ENCODE results near the gene DPP6.
"Not testable (repeated sequence)": the region's sequence is repeated elsewhere in the genome, so short reads cannot be mapped to it uniquely, and the experiment has no call there.

DPP6 gene

GRCh38 chr7:154151306-154151705, 99.1 kb downstream of the DPP6 start:
- not testable (repeated sequence) for DNase-seq

DNA sequence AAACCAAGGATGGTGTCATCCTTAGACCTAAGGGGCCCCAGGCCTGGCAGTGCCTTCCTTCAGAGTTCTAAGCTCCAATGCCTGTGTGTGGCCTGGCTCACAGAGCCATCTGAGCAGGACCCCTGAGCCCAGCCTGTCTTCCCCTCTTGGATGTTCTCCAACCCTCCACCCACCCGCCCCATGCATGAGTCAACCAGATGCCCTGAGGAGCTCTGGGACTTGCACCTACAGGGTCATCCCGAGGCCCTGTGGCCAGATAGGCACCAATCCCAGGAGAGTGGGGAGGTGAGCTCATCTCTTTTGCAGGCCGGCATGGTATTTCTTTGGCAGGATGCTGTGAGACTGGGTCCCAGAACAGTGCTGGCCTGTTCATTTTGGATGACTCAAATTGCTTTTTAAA, 103.7 kb downstream of the DPP6 start:
- DNase-seq = not testable (repeated sequence)

DNA sequence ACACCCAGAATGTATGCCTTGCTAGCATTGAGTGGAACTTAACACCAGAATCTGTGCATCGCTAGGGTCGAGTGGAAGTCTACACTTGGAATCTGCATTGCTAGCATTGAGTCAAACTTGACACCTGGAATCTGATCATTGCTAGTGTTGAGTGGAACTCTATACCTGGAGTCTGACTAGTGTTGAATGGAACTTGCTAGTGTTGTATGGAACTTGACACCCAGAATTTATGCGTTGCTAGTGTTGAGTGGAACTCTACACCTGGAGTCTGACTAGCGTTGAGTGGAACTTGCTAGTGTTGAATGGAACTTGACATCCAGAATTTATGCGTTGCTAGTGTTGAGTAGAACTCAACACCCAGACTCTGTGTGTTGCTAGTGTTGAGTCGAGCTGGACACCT, 110.7 kb downstream of the DPP6 start:
- DNase-seq = not testable (repeated sequence)

- not testable (repeated sequence) for DNase-seq
Observed at GRCh38 chr7:154163642-154164041, 111.4 kb downstream of the DPP6 start.

DNA sequence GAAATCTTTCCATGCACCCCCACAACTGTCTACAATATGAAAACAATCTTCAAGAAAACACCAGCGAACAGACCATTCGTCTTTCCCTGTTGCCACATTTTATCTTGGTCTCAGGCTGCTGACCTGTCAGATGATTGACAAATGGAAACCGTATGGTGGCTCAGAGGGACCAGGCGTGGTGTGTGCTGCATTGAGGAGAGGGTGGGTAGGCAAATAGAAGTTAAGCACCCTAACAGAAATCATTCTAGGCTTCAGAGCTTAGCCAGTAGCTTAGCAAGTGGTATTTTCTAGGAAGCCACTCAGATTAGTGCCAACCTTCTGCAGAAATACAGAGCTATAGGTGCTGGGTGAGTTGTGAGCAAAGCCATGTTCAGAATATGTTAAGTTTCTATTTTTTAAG, 114.9 kb downstream of the DPP6 start:
- DNase-seq = no peak

DNA sequence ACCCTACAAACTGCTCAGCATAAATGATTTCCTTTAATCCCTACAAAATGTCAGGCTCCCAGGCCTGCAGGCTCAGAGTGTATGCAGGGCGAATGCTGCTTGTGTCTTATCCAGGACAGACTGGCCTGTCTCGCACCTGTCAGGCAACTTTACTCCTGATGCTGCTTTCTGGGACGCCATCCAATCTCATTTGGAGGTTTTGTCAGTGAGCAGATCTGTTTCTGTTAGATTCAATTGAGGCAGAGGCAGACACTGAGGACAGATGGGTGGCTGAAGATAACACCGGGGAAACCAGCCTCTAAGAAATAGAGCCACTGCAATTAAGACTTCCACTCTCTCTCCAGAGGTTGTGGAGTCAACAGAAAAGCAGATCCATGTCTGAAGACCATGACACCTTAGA, 115.6 kb downstream of the DPP6 start:
- DNase-seq = no peak

DNA sequence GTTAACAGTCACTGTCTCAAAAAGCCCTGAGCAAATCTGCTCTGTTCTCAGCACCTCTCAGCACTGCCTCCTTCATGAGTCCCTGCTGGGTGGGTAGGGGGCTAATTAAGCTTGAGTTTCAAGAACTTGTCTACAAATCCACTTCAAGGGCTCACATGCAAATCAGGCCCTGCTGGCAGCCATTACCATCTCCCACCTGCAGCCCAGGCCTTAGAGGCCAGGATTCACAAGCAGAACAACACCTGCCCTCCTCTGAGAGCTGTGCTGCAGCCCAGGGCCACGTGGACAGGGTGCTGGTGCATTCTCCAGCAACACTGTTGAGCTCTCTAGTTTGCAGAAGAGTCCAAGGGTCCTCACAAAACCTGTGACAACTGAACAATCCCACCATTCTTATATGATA, 119.2 kb downstream of the DPP6 start:
- no peak for DNase-seq

DNA sequence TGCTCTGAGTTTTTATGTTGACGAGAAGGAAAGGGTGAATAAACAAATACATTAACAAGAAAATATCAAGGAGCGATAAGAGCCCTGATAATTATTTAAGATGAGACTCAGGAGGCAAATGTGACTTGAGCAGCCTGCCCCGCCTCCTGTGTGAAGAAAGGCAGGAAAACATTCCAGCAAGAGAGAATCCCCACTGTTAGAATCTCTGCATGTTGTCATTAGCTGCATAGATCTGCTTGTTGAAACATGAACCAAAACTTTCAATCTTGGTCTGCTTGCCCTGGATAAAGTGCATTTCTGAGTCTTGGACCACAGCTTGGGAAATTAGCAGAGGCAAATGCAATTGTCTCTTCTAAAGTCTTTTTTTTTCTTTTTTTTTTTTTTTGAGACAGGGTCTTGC, 120.0 kb downstream of the DPP6 start:
- no peak for DNase-seq

- no peak for DNase-seq
Observed at GRCh38 chr7:154177584-154177983, 125.4 kb downstream of the DPP6 start.

GRCh38 chr7:154178895-154179294, 126.7 kb downstream of the DPP6 start:
- no peak for DNase-seq

GRCh38 chr7:154183482-154183881, 131.3 kb downstream of the DPP6 start:
- no peak for DNase-seq

GRCh38 chr7:154183946-154184345, 131.7 kb downstream of the DPP6 start:
- no peak for DNase-seq

GRCh38 chr7:154186811-154187210, 134.6 kb downstream of the DPP6 start:
- no peak for DNase-seq

GRCh38 chr7:154188330-154188729, 136.1 kb downstream of the DPP6 start:
- no peak for DNase-seq

GRCh38 chr7:154195266-154195665, 143.1 kb downstream of the DPP6 start:
- no peak for DNase-seq

GRCh38 chr7:154198481-154198880, 146.3 kb downstream of the DPP6 start:
- no peak for DNase-seq

DNA sequence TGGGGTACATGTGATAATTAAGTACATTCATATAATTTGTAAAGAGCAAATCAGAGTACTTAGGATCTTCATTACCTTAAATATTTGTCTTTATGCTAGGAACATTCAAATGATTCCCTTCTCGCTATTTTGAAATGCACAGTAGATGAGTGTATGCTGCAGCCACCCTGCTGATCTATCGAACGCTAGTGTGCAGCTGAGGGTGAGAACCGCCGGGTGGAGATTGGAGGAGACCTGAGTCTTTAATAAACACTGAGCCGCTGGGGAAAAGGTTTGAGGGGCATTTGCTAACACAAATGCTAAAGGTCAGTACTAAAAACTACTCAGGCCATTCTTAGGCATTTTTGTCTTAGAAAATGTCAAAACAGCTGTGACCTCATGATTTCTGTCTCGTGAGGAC, 148.0 kb downstream of the DPP6 start:
- no peak for DNase-seq

DNA sequence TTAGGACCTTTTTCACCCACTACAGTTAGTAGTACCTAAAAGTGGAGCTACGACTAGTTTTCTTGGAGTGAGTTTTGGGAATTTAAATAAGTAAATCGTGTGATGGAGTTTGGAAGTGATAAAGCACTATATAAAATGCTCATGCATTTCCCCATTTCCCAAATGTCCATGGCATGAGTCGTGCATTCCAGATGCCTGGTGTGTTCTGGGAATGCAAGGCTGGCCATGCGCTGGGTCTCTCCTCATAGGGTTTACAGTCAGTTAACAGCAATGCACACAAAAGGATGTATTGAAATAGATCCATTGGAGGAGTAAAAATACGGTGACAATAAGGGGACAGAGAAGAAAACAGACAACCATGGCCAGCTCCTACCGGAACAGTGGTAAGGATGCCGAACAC, 149.8 kb downstream of the DPP6 start:
- DNase-seq = no peak

DNA sequence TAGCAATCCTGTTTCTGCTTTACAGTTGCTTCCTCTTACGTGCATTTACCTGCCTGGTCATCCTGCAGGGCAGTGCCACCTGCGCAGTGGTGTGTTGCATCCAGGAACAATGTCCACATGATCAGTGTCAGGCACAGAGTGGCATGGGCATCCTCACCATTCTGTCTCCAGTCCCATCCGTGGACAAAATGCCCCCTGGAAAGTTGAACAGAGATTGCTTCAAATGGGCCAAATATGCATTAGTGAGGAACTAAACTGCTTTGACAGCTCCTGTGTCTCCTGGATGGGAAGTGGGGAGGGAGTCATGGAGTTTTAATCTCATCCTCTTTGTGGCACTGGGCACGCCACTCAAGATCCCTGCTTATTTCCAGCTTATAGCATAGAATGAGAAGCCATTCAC, 151.8 kb downstream of the DPP6 start:
- DNase-seq = no peak

DNA sequence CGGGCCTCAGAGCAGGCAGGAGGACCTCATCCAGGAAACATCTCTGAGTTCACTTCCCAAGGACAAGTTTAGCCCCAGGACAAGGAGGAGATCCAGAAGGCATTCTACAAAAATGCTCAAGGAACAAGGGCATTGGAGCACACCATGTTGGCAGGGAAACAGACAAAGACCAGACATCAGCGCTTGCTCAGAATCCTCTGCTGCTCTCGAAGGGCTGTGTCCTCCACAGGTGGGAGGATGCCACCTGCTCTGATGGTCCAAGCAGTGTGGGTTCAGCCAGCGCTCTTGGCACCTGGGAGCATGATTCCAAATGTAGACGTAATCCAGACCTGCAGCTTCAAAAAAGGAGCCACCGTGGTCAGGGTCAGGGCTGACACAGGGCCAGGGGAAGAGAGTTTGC, 160.7 kb downstream of the DPP6 start:
- no peak for DNase-seq

DNA sequence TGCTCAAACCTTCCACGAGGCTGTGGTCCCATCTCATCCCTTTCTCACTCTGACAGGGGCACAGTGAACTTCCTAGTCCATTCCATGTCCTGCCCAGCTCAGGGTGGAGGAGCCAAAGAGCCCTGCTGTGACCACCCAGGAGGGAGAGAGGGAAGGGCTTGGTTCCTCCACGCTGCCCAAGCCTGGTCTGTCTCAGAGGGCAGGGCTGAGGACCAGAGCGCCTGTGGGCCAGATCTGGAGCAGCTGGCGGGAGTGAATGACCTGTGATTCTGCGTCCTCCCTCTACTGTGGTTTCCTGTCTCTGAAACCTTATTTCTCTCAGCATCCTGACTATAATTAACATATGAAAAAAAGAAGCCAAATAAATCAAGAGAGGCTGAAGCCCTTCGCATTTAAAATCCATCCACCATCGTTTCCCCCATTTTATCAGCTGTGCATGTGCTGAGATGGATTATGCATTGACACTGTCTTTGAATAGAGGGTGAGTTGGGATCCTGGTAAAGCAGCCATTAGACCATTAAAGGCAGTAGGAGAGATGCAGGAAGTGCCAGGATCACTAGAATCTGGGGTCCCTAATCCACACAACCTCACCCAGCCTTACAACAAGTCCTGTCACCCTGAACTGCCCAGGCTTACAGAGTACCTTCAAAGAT, 165.6 kb downstream of the DPP6 start:
- DNase-seq = no peak

GRCh38 chr7:154231732-154232131, 179.5 kb downstream of the DPP6 start:
- DNase-seq = no peak

- no peak for DNase-seq
Observed at GRCh38 chr7:154232700-154233099, 180.5 kb downstream of the DPP6 start.

DNA sequence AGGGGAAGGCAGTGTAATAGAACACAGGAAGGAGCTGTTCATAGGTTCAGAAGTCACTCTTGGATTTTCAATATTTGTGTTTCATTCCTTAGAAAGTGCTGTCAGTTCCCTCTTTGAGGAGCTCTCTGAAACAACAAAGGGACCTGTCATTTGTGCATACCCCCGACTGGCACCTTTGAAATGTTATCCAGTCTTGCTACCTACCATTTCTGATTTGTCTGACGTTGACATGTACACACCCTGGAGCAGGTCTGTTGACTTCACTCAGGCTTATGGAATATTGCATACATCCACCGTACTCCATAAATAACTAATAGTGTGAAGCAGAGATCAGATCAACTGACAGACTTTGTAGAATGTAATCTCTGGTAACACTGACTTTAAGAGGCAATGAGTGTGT, 189.8 kb downstream of the DPP6 start:
- no peak for DNase-seq

DNA sequence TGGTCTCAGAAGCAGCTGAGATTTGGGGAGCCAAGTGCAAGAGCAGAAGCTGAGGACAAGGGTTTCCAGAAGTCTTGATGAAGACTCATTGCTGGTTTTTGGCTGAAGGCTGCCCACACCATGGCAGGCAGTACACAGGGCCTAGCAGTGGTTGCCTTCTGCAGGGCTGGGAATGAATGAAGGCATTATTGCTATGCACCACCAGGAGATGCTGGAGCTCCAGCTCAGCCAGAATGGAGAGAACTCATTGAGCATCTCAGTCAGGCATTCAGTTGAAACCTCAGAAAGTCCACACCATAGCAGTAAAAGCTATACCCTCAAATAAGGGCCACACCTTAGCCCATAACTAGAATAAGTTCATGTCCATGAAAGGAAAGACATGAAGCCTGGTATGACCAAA, 190.5 kb downstream of the DPP6 start:
- no peak for DNase-seq

GRCh38 chr7:154252046-154252445, 199.8 kb downstream of the DPP6 start:
- no peak for DNase-seq
